Activated CD4-positive, alpha-beta memory T cell treated with anti-CD3 and anti-CD28 coated beads for 36 hours (primary cell): ENCODE measurements around the gene DDAH1. TPM values are rescaled to one million over a fixed set of nuclear protein-coding genes. Genes with fewer than 3 reads are reported as not detected.

Source experiments
- CTCF ChIA-PET: fragments of 350-600 bp; sonication (Branson Sonifier 250); formaldehyde crosslinking; loops from one replicate; lab custom pipeline; 2021; ENCODE audit warnings: antibody characterized with exemption, inconsistent platforms; lab: Charles Lee
- POLR2A ChIA-PET: fragments of 350-600 bp; sonication (Branson Sonifier 250); formaldehyde crosslinking; loops from one replicate; lab custom pipeline; 2021; ENCODE audit warnings: antibody characterized with exemption; lab: Charles Lee
- DNase-seq: peaks from one replicate; pipeline ENCODE4 v3.0.0-alpha.2; 2020
- H3K27ac Mint-ChIP-seq: one replicate; pipeline ENCODE4 v1.8.0; 2021; ENCODE audit warnings: mixed read lengths
- H3K27me3 Mint-ChIP-seq: one replicate; pipeline ENCODE4 v1.8.0; 2021; ENCODE audit warnings: mixed read lengths
- H3K36me3 Mint-ChIP-seq: one replicate; pipeline ENCODE4 v1.8.0; 2021; ENCODE audit warnings: mixed read lengths
- H3K4me1 Mint-ChIP-seq: one replicate; pipeline ENCODE4 v1.8.0; 2021; ENCODE audit warnings: low read depth, mixed read lengths
- H3K4me3 Mint-ChIP-seq: one replicate; pipeline ENCODE4 v1.8.0; 2021; ENCODE audit warnings: mild to moderate bottlenecking, mixed read lengths
- H3K9me3 Mint-ChIP-seq: one replicate; pipeline ENCODE4 v1.8.0; 2021; ENCODE audit warnings: mixed read lengths
- intact Hi-C: fragments of 100-400 bp; cut with micrococcal nuclease; formaldehyde crosslinking; loops from one replicate; pipeline ENCODE4 v1.15.1; 2023
- total RNA-seq, 2 experiments: library from RNA; stranded (reverse); gene quantifications; one replicate each; pipeline ENCODE4 v1.2.3, GENCODE V29; 2021

The DDAH1 gene
- total RNA-seq, 2 experiments from 2014 or later: not detected

DNA sequence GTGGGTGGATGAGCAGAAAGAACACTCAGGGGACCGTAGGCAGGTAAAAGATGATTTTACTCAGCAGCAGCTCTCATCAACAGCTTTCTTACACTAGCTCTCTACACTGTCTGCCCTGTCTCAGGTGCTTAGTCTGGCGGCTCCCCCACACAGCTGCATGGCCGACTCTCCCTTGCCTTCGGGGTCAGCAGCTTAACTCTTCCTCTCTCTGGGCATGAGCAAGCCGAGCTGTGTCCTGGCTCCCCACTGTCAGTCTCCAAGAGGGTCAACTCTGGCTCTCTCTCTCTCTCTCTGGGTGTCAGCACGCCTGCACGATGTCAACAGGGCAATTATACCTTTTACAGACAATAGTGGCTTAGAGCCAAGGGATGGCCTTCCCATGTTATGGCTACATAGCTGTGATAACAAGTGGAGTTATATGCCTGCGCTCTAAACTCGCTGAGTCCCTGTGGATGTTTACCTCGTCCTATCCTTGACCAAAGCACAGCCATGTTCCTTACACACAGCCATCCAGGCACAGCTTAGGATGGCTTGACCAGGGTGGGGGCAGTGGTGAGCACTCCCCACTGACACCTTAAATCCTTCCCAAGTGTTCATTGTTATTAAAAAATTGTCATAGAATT, 185.4 kb downstream of the DDAH1 start:
- ChIA-PET CTCF (no interaction called here), POLR2A (no interaction called here)
- Mint-ChIP-seq H3K9me3 (no peaks in the 10 kb centered on the region), H3K4me1 (peaks cover 29% of the 10 kb centered on the region), H3K36me3 (peaks cover 2% of the 10 kb centered on the region), H3K27ac (peak overlapping the region; percentile 14), H3K27me3 (peaks cover 7% of the 10 kb centered on the region), H3K4me3 (no peak overlapping the region)
- intact Hi-C loops: loop anchor here (5.0 to 10.0 kb wide), 4 partner anchors 707 to 1633 kb away; partner anchors contain the start of genes CTBS, GNG5, HS2ST1 and SELENOF
- DNase-seq: no peak

GRCh38 chr1:85278853-85279314, 186.1 kb downstream of the DDAH1 start:
- H3K27ac Mint-ChIP-seq: peak overlapping the region; percentile 14
- H3K9me3 Mint-ChIP-seq: no peaks in the 10 kb centered on the region

DNA sequence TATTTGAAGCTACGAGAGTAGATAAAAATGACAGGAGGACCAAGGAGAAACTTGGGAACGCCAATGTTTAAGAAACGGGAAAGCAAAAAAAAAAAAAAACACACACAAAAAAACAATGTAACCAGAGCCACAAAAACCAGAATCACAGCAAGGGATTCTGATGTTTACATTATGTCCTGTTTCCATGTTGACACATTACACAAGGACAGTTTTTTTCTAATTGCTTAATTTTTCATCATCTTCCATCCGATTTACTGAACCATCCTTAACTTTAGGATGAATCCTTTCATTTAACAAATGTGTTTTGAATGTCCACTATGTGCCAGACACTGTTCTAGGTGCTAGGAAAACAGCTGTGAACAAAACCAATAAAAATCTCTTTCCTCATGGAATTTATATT, 187.2 kb downstream of the DDAH1 start:
- Mint-ChIP-seq H3K36me3 (peaks cover 8% of the 10 kb centered on the region), H3K27ac (no peak overlapping the region), H3K4me3 (no peak overlapping the region), H3K4me1 (peaks cover 46% of the 10 kb centered on the region), H3K9me3 (no peaks in the 10 kb centered on the region), H3K27me3 (peaks cover 5% of the 10 kb centered on the region)
- CTCF ChIA-PET: interaction anchor here (1.6 to 8.9 kb wide), 2 partner anchors 18 to 49 kb away, joined by 3 to 122 read pairs; partner anchors contain the start of gene C1orf52
- no peak for DNase-seq
- intact Hi-C loops: loop anchor here (2.0 to 10.0 kb wide), 5 partner anchors 281 to 1634 kb away; partner anchors contain the start of genes CTBS, GNG5, HS2ST1 and MCOLN2
- POLR2A ChIA-PET: no interaction called here

More at GRCh38 chr1:85278853-85279314, 186.1 kb downstream of the DDAH1 start:
- no peak overlapping the region for H3K4me3 Mint-ChIP-seq
- H3K27me3 Mint-ChIP-seq: peaks cover 7% of the 10 kb centered on the region
- intact Hi-C loops: loop anchor here (5.0 to 10.0 kb wide), 4 partner anchors 707 to 1633 kb away; partner anchors contain the start of genes CTBS, GNG5, HS2ST1 and SELENOF
- H3K36me3 Mint-ChIP-seq: peaks cover 2% of the 10 kb centered on the region
- H3K4me1 Mint-ChIP-seq: peaks cover 36% of the 10 kb centered on the region
- CTCF ChIA-PET: interaction anchor here (8.9 kb wide), 1 partner anchor 19 kb away, joined by 122 read pairs; the partner anchor contains the start of gene C1orf52
- peak; percentile 79 for DNase-seq
- POLR2A ChIA-PET: no interaction called here

GRCh38 chr1:85276978-85277639, 187.8 kb downstream of the DDAH1 start:
- intact Hi-C loops: loop anchor here (1.0 to 10.0 kb wide), 12 partner anchors 12 to 1635 kb away; partner anchors contain the start of genes C1orf52, CTBS, GNG5 and HS2ST1
- Mint-ChIP-seq H3K36me3 (peaks cover 9% of the 10 kb centered on the region), H3K27me3 (peaks cover 5% of the 10 kb centered on the region), H3K4me1 (peaks cover 48% of the 10 kb centered on the region), H3K4me3 (peak overlapping the region; percentile 82), H3K9me3 (no peaks in the 10 kb centered on the region), H3K27ac (peak overlapping the region; percentile 92)
- DNase-seq: no peak
- CTCF ChIA-PET: interaction anchor here (1.0 to 8.9 kb wide), 6 partner anchors 17 to 432 kb away, joined by 3 to 122 read pairs (median 8); partner anchors contain the start of genes C1orf52 and ZNHIT6
- POLR2A ChIA-PET: interaction anchor here (1.1 to 2.2 kb wide), 7 partner anchors 13 to 431 kb away, joined by 4 to 16 read pairs (median 10); partner anchors contain the start of genes C1orf52, MCOLN2 and ZNHIT6

DNA sequence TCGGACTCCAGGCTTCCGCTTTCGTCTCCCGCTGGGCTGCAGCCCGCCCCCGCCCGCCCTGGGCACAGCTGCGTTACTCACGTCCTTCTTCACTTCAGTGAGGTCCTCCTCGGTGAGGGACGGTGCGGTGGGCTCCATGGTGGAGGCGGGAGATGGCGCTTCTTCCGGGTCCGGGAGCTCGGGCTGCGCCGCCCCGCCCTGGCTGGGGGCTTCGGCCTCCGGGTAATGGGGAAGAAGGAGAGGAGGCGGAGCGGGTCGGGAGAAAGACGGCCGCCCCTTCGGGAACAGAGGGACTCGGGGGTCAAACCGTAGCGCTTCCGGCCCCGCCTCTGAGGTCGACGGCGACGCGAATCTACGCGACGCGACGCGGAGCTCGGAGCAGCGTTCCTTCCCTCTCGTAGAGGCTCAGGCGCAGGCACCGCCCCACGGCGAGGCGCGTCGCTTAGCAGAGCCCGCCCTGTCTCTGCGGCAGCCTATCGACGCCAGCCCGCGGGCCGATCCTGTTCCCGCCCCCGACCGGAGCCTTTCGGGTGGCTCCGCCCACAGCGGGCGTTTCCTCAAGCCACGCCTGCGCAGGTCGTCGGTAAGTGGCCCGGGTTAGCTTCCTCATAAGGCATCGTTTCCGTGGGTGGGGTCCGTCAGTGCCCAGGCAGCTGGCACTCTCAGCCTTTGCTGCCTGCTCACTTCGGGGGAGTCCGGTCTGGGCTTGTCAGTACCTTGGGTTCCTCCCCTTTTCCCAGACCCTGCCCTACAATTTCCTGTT, 188.6 kb downstream of the DDAH1 start, which contains the start of gene BCL10:
BCL10 (minus strand) TSS at position 418 of the 763 bp plus-strand sequence; CDS start at position 138, 280 bp downstream.
- H3K36me3 Mint-ChIP-seq: peaks cover 12% of the 10 kb centered on the region
- DNase-seq: peak; percentile 98
- intact Hi-C loops: loop anchor here (1.0 to 10.0 kb wide), 12 partner anchors 13 to 1636 kb away; partner anchors contain the start of genes C1orf52, CTBS, GNG5 and HS2ST1
- H3K27ac Mint-ChIP-seq: peak within 1 kb of the TSS; percentile 92
- ChIA-PET CTCF (interaction anchor here (1.0 to 8.9 kb wide), 7 partner anchors 16 to 432 kb away, joined by 3 to 122 read pairs (median 7); partner anchors contain the start of genes C1orf52 and ZNHIT6), POLR2A (interaction anchor here (0.7 to 2.2 kb wide), 12 partner anchors 14 to 703 kb away, joined by 3 to 16 read pairs (median 4); partner anchors contain the start of genes C1orf52, CTBS, MCOLN2 and SYDE2)
- H3K9me3 Mint-ChIP-seq: no peaks in the 10 kb centered on the region
- H3K4me1 Mint-ChIP-seq: peaks cover 50% of the 10 kb centered on the region
- peaks cover 5% of the 10 kb centered on the region for H3K27me3 Mint-ChIP-seq
- peak within 1 kb of the TSS; percentile 82 for H3K4me3 Mint-ChIP-seq

DNA sequence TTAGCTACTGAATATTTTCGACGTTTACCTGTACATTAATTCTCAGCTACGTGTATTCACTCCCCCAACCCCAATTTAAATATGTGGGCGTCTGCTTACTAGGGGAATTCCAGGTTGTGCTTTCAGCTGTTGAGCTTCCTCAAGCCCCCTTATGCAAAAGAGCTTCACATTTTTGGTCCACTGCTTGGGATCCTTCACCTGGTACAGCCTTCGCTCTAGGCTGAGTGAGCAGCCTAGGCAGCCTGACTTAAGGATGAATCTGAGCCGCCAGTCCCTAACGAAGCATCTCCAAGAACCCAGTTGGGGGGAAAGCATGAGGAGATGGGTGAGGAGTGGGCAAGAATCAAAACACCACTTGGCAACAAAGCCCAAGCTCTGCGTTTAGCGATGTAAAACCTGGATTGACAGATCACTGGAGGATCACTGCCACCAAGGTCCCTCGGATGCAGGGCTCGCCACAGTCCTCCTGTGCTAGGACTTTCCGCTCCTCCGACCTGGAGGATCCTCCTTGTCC, 189.2 kb downstream of the DDAH1 start:
- intact Hi-C loops: loop anchor here (1.0 to 10.0 kb wide), 15 partner anchors 11 to 1637 kb away; partner anchors contain the start of genes C1orf52, CTBS, GNG5 and HS2ST1

DNA sequence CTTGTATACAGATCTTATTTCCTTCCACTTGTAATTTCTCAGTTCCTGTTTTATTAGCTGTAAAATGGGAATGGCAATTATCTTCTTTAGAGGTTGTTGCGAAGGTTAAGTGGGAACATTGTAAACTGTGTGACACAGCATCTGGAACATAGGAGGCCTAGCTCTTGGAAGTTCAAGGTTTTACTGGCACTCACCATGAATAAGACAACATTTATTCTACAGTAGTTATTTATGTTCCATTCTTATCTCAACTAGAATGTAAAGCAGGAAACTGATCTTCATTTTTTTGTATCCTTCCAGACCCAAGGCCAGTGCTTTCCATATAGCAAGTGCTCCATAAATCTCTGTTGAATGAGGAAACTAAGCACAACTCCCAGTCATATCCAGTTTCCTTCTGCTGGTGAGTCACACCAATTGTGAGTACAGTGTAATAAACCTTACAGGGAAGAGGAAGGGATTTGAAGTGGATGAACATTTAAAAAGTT, 189.9 kb downstream of the DDAH1 start:
- POLR2A ChIA-PET: interaction anchor here (1.1 to 2.1 kb wide), 6 partner anchors 16 to 701 kb away, joined by 4 to 16 read pairs (median 10); partner anchors contain the start of genes C1orf52, CTBS and MCOLN2
- intact Hi-C loops: loop anchor here (1.0 to 10.0 kb wide), 7 partner anchors 11 to 1637 kb away; partner anchors contain the start of genes CTBS, GNG5, HS2ST1 and SELENOF
- no peaks in the 10 kb centered on the region for H3K9me3 Mint-ChIP-seq
- DNase-seq: no peak
- CTCF ChIA-PET: interaction anchor here (0.6 to 8.9 kb wide), 4 partner anchors 15 to 330 kb away, joined by 3 to 122 read pairs (median 17); partner anchors contain the start of gene C1orf52
- peaks cover 21% of the 10 kb centered on the region for H3K36me3 Mint-ChIP-seq
- H3K4me1 Mint-ChIP-seq: peaks cover 58% of the 10 kb centered on the region
- H3K27me3 Mint-ChIP-seq: no peaks in the 10 kb centered on the region
- peak overlapping the region; percentile 82 for H3K4me3 Mint-ChIP-seq
- H3K27ac Mint-ChIP-seq: peak overlapping the region; percentile 92

More for the DNA sequence above, 189.2 kb downstream of the DDAH1 start:
- Mint-ChIP-seq H3K4me3 (peak overlapping the region; percentile 82), H3K4me1 (peaks cover 56% of the 10 kb centered on the region), H3K36me3 (peaks cover 17% of the 10 kb centered on the region), H3K27me3 (peaks cover under 1% of the 10 kb centered on the region), H3K9me3 (no peaks in the 10 kb centered on the region), H3K27ac (peak overlapping the region; percentile 92)
- CTCF ChIA-PET: interaction anchor here (1.0 to 8.9 kb wide), 5 partner anchors 16 to 433 kb away, joined by 4 to 122 read pairs (median 13); partner anchors contain the start of genes C1orf52 and ZNHIT6
- POLR2A ChIA-PET: interaction anchor here (0.7 to 2.2 kb wide), 11 partner anchors 15 to 702 kb away, joined by 3 to 16 read pairs (median 5); partner anchors contain the start of genes C1orf52, CTBS, MCOLN2 and SYDE2
- peak; percentile 32 for DNase-seq

DNA sequence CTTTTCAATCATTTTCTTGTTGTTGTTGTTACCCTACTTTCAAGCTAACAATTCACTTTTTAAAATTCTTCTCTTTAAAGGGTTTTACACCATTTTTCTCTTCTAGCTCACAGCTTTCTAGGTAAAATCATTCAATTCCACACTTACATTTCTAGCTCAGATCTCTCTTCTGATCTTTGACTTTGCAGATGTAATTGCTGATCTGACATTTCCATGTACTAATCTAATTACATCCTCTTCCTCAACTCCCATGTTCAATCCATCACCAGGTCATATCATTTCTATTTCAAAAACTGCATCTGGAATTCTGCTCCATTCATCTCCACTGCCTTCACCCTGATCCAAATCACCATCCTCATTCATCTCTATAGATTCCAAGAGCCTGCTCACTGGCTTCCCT, 191.6 kb downstream of the DDAH1 start:
- H3K27ac Mint-ChIP-seq: no peak overlapping the region
- no peaks in the 10 kb centered on the region for H3K9me3 Mint-ChIP-seq
- peaks cover 31% of the 10 kb centered on the region for H3K36me3 Mint-ChIP-seq
- no peak overlapping the region for H3K4me3 Mint-ChIP-seq
- POLR2A ChIA-PET: no interaction called here
- H3K27me3 Mint-ChIP-seq: no peaks in the 10 kb centered on the region
- peaks cover 49% of the 10 kb centered on the region for H3K4me1 Mint-ChIP-seq
- DNase-seq: no peak
- intact Hi-C loops: loop anchor here (10.0 kb wide), 1 partner anchor 769 kb away; the partner anchor contains the start of genes GNG5 and SPATA1
- CTCF ChIA-PET: interaction anchor here (2.1 to 8.9 kb wide), 3 partner anchors 13 to 329 kb away, joined by 7 to 122 read pairs (median 21); partner anchors contain the start of gene C1orf52

DNA sequence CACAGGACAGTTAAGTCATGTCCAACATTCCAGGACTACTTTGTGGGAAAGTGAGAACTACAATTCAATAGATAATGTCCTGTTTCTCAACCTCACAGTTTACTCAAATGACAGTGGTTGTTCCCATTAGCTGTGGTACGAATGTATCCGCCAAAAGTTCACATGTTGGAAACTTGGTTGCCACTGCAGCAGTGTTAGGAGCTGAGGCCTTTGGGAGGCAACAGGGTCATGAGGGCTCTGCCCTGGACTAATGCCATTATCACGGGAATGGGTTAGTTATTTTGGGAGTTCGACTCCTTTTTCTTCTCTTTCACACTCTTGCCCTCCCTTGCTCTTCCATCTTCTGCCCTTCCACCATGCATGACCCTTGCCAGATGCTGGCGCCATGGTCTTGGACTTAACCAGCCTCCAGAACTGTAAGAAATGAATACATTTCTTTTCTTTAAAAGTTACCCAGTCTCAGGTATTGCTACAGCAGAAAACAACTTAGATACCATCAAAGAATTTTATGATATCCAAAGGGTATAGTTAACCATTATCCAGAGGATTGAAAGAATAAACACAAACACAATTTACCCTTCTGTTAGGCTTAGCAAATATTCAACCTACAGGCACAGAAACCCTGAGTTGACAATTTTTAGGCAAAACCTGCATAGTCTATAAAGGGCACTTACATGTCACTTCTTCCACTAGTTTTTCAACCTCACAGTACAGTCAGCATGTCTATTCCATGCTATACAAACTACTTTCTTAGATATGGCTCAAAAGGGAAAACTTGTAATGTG, 196.0 kb downstream of the DDAH1 start:
- peaks cover 40% of the 10 kb centered on the region for H3K36me3 Mint-ChIP-seq
- H3K4me1 Mint-ChIP-seq: peaks cover 34% of the 10 kb centered on the region
- CTCF ChIA-PET: interaction anchor here (1.9 to 3.8 kb wide), 2 partner anchors 10 to 14 kb away, joined by 12 to 16 read pairs; partner anchors contain the start of gene C1orf52
- H3K27me3 Mint-ChIP-seq: no peaks in the 10 kb centered on the region
- DNase-seq: no peak
- H3K9me3 Mint-ChIP-seq: no peaks in the 10 kb centered on the region
- no peak overlapping the region for H3K4me3 Mint-ChIP-seq
- H3K27ac Mint-ChIP-seq: no peak overlapping the region
- intact Hi-C loops: no loop called here
- POLR2A ChIA-PET: no interaction called here
